Osteocyte (in vitro differentiated cells): ENCODE data around the gene IL1RAPL1. TPM values are rescaled to one million over a fixed set of nuclear protein-coding genes. Genes with fewer than 3 reads are reported as not detected.

Source experiments
- DNase-seq: peaks from one replicate; pipeline ENCODE4 v3.0.0; 2021; ENCODE audit warnings: mixed read lengths; ENCODE audit not compliant: unreplicated experiment; ENCODE audit errors: extremely low spot score
- H3K27ac Mint-ChIP-seq: one replicate; pipeline ENCODE4 v1.8.0; 2021; ENCODE audit warnings: mild to moderate bottlenecking, mixed read lengths; ENCODE audit not compliant: unreplicated experiment
- H3K27me3 Mint-ChIP-seq: one replicate; pipeline ENCODE4 v1.8.0; 2021; ENCODE audit warnings: mixed read lengths; ENCODE audit not compliant: unreplicated experiment
- H3K36me3 Mint-ChIP-seq: one replicate; pipeline ENCODE4 v1.8.0; 2021; ENCODE audit warnings: mixed read lengths; ENCODE audit not compliant: unreplicated experiment
- H3K4me1 Mint-ChIP-seq: one replicate; pipeline ENCODE4 v1.8.0; 2021; ENCODE audit warnings: mixed read lengths; ENCODE audit not compliant: unreplicated experiment
- H3K4me3 Mint-ChIP-seq: one replicate; pipeline ENCODE4 v1.8.0; 2021; ENCODE audit warnings: mild to moderate bottlenecking, moderate library complexity, mixed read lengths; ENCODE audit not compliant: unreplicated experiment
- H3K9me3 Mint-ChIP-seq: one replicate; pipeline ENCODE4 v1.8.0; 2021; ENCODE audit warnings: mixed read lengths; ENCODE audit not compliant: unreplicated experiment
- total RNA-seq: library from RNA; stranded (reverse); gene quantifications from 2 replicates; pipeline ENCODE4 v1.2.1, GENCODE V29; 2021
- TF ChIP-seq, protein P1 (sequence below): fragments of 200-600 bp; sonication (generic); IDR thresholded peaks from 2 replicates; pipeline ENCODE4 v1.5.0; 2021; ENCODE audit warnings: antibody characterized with exemption, mild to moderate bottlenecking, moderate library complexity

The IL1RAPL1 gene
- total RNA-seq, 1 donor from 2014 or later = not detected

DNA sequence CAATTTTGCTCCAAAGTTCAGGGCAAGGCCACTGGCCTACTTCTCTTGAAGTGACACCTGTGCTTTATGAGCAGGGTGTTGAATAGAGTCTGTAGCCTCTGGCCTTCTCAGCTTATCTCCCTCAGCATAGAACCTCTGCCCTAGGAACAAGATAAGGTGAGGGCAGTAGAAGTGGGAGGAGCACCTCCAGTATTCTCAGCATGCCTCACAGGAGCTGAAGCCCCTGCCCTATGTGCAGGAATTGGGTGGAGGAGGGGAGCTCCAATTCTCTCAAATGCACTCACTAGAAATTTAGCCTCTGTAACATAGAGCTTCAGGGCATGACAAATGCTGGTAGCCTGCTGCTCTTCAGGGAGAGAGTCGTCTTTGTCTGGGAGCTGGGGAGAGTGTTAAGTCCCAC, 479.3 kb downstream of the IL1RAPL1 start:
- Mint-ChIP-seq H3K36me3 (no peaks in the 10 kb centered on the region), H3K4me3 (no peak overlapping the region), H3K4me1 (no peaks in the 10 kb centered on the region), H3K27ac (no peak overlapping the region), H3K27me3 (no peaks in the 10 kb centered on the region), H3K9me3 (no peaks in the 10 kb centered on the region)
- TF ChIP-seq, protein P1, sequence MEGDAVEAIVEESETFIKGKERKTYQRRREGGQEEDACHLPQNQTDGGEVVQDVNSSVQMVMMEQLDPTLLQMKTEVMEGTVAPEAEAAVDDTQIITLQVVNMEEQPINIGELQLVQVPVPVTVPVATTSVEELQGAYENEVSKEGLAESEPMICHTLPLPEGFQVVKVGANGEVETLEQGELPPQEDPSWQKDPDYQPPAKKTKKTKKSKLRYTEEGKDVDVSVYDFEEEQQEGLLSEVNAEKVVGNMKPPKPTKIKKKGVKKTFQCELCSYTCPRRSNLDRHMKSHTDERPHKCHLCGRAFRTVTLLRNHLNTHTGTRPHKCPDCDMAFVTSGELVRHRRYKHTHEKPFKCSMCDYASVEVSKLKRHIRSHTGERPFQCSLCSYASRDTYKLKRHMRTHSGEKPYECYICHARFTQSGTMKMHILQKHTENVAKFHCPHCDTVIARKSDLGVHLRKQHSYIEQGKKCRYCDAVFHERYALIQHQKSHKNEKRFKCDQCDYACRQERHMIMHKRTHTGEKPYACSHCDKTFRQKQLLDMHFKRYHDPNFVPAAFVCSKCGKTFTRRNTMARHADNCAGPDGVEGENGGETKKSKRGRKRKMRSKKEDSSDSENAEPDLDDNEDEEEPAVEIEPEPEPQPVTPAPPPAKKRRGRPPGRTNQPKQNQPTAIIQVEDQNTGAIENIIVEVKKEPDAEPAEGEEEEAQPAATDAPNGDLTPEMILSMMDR = no peak
- DNase-seq = no peak

DNA sequence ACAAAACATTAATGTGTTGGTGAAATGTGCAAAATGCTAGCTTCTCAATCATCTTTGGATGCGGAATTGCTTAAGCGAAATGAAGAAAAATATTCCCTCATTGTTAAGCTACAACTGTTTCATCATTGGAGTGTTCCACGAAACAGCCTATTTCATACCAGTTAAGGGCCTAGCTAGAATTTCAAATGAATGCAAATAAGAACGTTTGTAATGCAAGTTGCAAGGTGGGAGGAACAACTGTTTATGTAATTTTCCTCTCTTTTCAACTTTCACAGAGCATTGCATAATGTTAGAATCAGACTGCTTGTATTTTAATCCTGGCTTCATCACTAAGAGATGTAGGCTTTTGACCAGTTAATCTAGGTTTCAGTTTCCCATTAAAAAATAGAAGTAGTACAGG, 480.1 kb downstream of the IL1RAPL1 start:
- Mint-ChIP-seq H3K27me3 (no peaks in the 10 kb centered on the region), H3K4me3 (no peak overlapping the region), H3K27ac (no peak overlapping the region), H3K4me1 (no peaks in the 10 kb centered on the region), H3K9me3 (no peaks in the 10 kb centered on the region), H3K36me3 (no peaks in the 10 kb centered on the region)
- TF ChIP-seq, protein P1 = no peak
- DNase-seq = no peak

DNA sequence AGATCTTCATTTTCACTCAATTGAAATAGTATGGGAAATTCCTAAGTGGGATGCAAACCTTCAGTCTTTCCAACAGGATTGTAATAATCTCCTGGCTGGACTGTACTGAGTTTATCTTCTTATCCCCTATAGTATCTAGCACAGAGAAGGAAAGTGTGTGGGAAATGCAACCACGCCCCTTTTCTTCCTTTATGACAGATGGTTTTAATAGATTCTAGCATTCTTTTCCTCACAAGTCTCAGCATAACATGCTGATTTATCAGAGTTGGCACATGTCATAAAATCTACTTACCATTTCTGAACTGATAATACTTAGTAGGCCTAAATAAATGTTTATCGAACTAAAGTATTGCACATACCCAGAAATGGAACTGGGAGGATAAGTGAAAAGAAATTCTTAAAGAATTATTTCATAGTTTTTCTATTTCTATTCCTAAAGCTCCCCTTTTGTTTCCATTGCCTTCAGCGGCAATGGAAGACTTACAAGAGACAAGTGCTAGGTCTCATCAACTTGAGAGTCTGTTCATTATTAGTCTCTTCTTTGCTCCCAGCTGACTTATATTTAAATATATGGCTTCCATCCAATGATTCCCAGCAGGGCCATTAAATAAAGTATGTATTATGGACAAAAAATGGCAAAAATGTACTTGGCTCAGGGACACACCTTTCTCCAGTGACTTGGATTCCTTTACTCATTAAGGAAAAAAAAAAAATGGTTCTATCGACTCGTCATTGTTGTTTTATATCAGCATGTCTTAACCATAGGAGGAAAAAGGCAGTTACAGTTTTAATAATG, 484.5 kb downstream of the IL1RAPL1 start:
- H3K27me3 Mint-ChIP-seq = no peaks in the 10 kb centered on the region
- no peak overlapping the region for H3K27ac Mint-ChIP-seq
- TF ChIP-seq, protein P1 = no peak
- no peak overlapping the region for H3K4me3 Mint-ChIP-seq
- H3K9me3 Mint-ChIP-seq = no peaks in the 10 kb centered on the region
- no peaks in the 10 kb centered on the region for H3K4me1 Mint-ChIP-seq
- no peaks in the 10 kb centered on the region for H3K36me3 Mint-ChIP-seq
- DNase-seq = no peak

DNA sequence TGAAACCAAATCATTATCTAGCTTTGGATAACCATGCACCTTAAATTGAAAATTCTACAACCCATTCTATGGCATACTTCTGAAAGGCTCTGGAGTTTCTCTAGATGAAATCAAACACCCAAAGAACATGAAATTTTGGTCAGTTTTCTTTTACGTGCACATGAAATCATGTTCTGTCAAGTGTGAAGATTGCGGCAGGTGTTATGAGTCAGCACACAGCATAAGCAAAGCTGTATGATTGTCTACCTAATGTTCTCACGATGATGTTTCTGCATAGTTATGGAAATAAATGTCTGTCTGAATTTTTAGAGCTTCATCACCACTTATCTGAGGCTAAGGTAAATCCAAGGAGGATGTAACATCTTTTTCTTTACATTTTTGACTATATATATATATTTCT, 495.3 kb downstream of the IL1RAPL1 start:
- Mint-ChIP-seq H3K4me3 (no peak overlapping the region), H3K36me3 (no peaks in the 10 kb centered on the region), H3K27ac (no peak overlapping the region), H3K27me3 (no peaks in the 10 kb centered on the region), H3K4me1 (no peaks in the 10 kb centered on the region), H3K9me3 (no peaks in the 10 kb centered on the region)
- TF ChIP-seq, protein P1 = no peak
- no peak for DNase-seq

DNA sequence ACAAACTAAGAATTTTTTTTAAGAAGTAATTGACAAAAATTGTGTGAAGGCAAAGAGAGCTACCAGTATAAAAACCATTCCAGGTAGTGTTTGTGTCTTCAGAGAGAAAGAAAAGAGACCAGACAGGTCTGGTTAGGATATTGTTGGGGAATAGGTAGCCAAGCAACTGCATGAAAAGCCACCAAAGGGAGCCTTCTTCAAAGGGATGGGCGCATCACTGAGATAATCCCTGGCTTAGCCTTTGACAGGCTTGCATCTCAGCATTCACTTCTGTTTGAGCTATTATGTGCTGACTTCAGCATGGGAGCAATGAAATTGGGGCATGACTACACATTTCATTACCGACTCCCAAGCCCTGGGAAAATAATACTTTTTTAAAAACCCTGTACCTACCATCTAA, 496.6 kb downstream of the IL1RAPL1 start:
- Mint-ChIP-seq H3K27me3 (no peaks in the 10 kb centered on the region), H3K27ac (no peak overlapping the region), H3K4me3 (no peak overlapping the region), H3K4me1 (no peaks in the 10 kb centered on the region), H3K9me3 (no peaks in the 10 kb centered on the region), H3K36me3 (no peaks in the 10 kb centered on the region)
- TF ChIP-seq, protein P1 = no peak
- DNase-seq = no peak
